Spleen (tissue), 11 donors: Measurements from ENCODE around the gene OLFM1. TPM values are rescaled to one million over a fixed set of nuclear protein-coding genes. Genes with fewer than 3 reads are reported as not detected.
A peak's percentile ranks its signal among the peaks of the same experiment; 100 is the strongest.

Source experiments
- DNase-seq: peaks from one replicate; pipeline ENCODE4 v3.0.0-alpha.2; 2020
- H3K27ac ChIP-seq, 8 donors: fragments of 200-600 bp; sonication (generic) in 7 of 8; 1 replicate in 4 of 8; 2 replicates in 4 of 8; pipeline versions ENCODE4 v1.5.0 to v1.8.0; 2016 to 2021; ENCODE audit warnings: inconsistent platforms in 4 of 8, mild to moderate bottlenecking in 4 of 8, moderate library complexity in 1 of 8
- H3K27me3 ChIP-seq, 7 donors: fragments of 200-600 bp; sonication (generic) in 6 of 7; replicated peaks in 1 of 7; 1 replicate in 4 of 7; 2 replicates in 3 of 7; pipeline versions ENCODE4 v1.5.0 to v1.8.0; 2016 to 2021; ENCODE audit warnings: inconsistent platforms in 3 of 7, mild to moderate bottlenecking in 1 of 7
- H3K36me3 ChIP-seq, 6 donors: fragments of 200-600 bp; sonication (generic) in 5 of 6; 1 replicate in 4 of 6; 2 replicates in 2 of 6; pipeline versions ENCODE4 v1.5.0 to v1.8.0; 2016 to 2021; ENCODE audit warnings: inconsistent platforms in 2 of 6
- H3K4me1 ChIP-seq, 6 donors: fragments of 200-600 bp; sonication (generic) in 5 of 6; 1 replicate in 3 of 6; 2 replicates in 3 of 6; pipeline versions ENCODE4 v1.5.0 to v1.8.0; 2016 to 2021; ENCODE audit warnings: inconsistent platforms in 3 of 6
- H3K4me3 ChIP-seq, 8 donors: fragments of 200-600 bp; sonication (generic) in 7 of 8; 1 replicate in 4 of 8; 2 replicates in 4 of 8; pipeline versions ENCODE4 v1.5.0 to v1.8.0; 2016 to 2021; ENCODE audit warnings: inconsistent platforms in 4 of 8, mild to moderate bottlenecking in 4 of 8, moderate library complexity in 2 of 8
- H3K9me3 ChIP-seq, 8 donors: fragments of 200-600 bp; sonication (generic) in 7 of 8; 1 replicate in 4 of 8; 2 replicates in 4 of 8; pipeline versions ENCODE4 v1.5.0 to v1.8.0; 2016 to 2021; ENCODE audit warnings: inconsistent platforms in 4 of 8
- CTCF ChIP-seq, 11 experiments: fragments of 200-600 bp in 7 of 11; fragments of 450-650 bp in 4 of 11; sonication (generic) in 4 of 11; IDR thresholded peaks in 8 of 11; conservative IDR thresholded peaks in 3 of 11; 1 replicate in 7 of 11; 2 replicates in 4 of 11; pipeline versions ENCODE4 v1.4.0 to v1.8.0; 2016 to 2021; ENCODE audit warnings: antibody characterized with exemption in 11 of 11, inconsistent platforms in 4 of 11, mild to moderate bottlenecking in 1 of 11
- POLR2A ChIP-seq, 3 donors: fragments of 450-650 bp; IDR thresholded peaks; one replicate each; pipeline ENCODE4 v1.5.1; 2017; ENCODE audit warnings: antibody characterized with exemption in 3 of 3, mild to moderate bottlenecking in 1 of 3
- POLR2AphosphoS5 ChIP-seq, 3 donors: sonication (generic); formaldehyde crosslinking; IDR thresholded peaks; one replicate each; pipeline ENCODE4 v1.5.1; 2017; ENCODE audit warnings: antibody characterized with exemption in 3 of 3
- WGBS, 5 donors: extraction: QIAGEN DNeasy Blood & Tissue Kit in 3 of 5; methylation state at CpG; one replicate each; pipeline versions ENCODE4 v1.1.5 to v1.1.7; 2013 to 2018; 5-methylcytosine and 5-hydroxymethylcytosine counted together
- intact Hi-C: fragments of 100-400 bp; cut with DNase I; formaldehyde crosslinking; loops from one replicate; pipeline ENCODE4 v1.15.0; 2023; ENCODE audit warnings: low total_unique reads
- polyA plus RNA-seq, 3 donors: library from polyadenylated mRNA; stranded (reverse); fragments of 200-250 nt; gene quantifications; one replicate each; pipeline ENCODE4 v1.2.1, GENCODE V29; 2013
- total RNA-seq, 7 donors: library from RNA; depleted of rRNA in 3 of 7; stranded (reverse); fragments of >200 nt in 3 of 7; fragmentation: NEBNext Ultra II Directional in 4 of 7; extraction: Animal tissue kit (Norgen Biotek cat#: 25700) in 4 of 7; gene quantifications; one replicate each; pipeline versions ENCODE4 v1.1.0 to v1.2.1, GENCODE V29; 2016 to 2021
- donor health status: healthy with polysubstance abuse.
- donor health status: DM: no; HTN: no; CAD: no; lungs with moderate emphysema.
- donor health status: DM: no; HTN: no; CAD: no.
- donor health status: Bipolar disorder and iron deficiency.
- donor health status: healthy.
- donor health status: DM: no; HTN: no; CAD: no.
- donor health status: DM: yes; HTN: yes; CAD: no.

OLFM1 gene
- total and polyA plus RNA-seq, 10 donors: 5.9 to 109 (median 44.7) TPM

- peak; percentile 35 for DNase-seq
- 26 to 39% (median 32%) methylated on average over 16 to 19 of the region's 19 CpGs for WGBS, 5 donors
- intact Hi-C loops: no loop called here
- H3K27me3 ChIP-seq: peaks cover 0 to 73% (median 20%) of the 10 kb centered on the region in 7 donors
- TF ChIP-seq POLR2A (IDR thresholded peaks at IDR 0.05) (no peak), POLR2AphosphoS5 (IDR thresholded peaks at IDR 0.05) (peak in 1 of 3 donors; percentile 52)
- H3K4me1 ChIP-seq: peaks cover 0 to 38% (median 5%) of the 10 kb centered on the region in 6 donors
- peak overlapping the region; percentile 35 to 69 (median 49) for H3K4me3 ChIP-seq
- H3K27ac ChIP-seq: peak overlapping the region in 4 of 8 donors; percentile 62 to 68 (median 63)
- no peaks in the 10 kb centered on the region for H3K36me3 ChIP-seq
- H3K9me3 ChIP-seq: no peaks in the 10 kb centered on the region
Measured at GRCh38 chr9:135076143-135076875, 11.2 kb upstream of the OLFM1 start.

DNA sequence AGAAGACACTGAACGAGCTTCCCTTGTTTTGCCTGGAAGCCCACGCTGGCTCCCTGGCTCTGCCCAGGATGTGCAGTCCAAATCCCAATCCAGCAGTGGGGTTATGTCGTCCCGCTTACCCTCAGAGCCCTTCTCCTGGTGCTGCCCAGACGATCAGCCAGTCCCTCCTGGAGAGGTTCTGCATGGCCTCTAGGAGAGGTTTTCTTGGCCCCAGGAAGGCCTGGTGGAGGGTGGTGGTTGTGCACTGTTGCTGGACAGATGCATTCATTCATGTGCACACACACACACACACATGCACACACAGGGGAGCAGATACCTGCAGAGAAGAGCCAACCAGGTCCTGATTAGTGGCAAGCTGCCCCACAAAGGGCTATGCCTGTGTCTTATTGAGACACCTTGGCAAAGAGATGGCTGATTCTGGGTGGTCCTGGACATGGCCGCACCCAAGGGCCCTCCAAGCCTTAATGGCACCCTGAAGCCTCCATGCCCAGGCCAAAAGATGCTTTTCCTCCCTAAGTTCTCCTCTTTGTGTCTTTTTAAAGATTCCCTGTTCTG is 10.5 kb upstream of the OLFM1 start:
- H3K4me3 ChIP-seq: peak overlapping the region in 7 of 8 donors; percentile 41 to 69 (median 51)
- H3K4me1 ChIP-seq: peaks cover 0 to 38% (median 5%) of the 10 kb centered on the region in 6 donors

DNA sequence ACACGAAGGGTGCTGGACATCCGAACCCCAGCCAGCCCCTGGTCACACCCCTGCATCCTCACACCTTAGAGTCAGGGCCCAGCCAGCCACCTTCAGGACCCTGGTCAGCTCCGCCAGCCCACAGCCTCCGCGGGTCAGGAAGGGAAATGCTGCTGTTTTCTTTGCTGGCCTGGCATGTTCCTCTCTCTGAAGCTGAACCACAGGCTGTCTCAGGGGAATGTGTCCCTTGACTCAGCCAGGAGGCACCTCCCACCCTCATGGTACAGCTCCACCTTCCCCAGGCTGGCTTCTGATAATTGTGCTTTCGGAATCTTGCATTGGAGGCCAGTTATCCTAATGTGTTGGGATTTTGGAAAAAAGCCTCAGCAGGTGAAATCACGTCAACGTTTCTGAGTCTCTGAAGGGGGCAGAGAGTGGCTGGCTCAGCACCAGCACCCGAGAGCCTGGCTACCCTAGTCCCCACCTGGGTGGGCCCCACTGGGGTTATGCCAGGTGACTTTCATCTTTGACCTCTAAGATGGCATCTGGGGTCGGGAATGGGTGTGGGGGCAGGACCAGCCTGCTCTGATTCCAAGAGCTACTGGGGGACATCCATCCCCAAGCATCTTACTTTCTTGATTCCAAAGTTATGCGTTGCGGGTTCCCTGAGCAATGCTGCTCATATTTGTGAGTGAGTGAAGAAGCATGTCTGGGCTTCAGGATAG is 9.8 kb upstream of the OLFM1 start:
- H3K27me3 ChIP-seq: peaks cover 0 to 70% (median 20%) of the 10 kb centered on the region in 7 donors
- H3K4me3 ChIP-seq: peak overlapping the region in 1 of 8 donors; percentile 69
- 49 to 60% (median 54%) methylated on average over 9 to 12 of the region's 12 CpGs for WGBS, 5 donors
- H3K36me3 ChIP-seq: no peaks in the 10 kb centered on the region
- H3K4me1 ChIP-seq: peaks cover 0 to 38% (median 5%) of the 10 kb centered on the region in 6 donors
- no peak overlapping the region for H3K27ac ChIP-seq
- H3K9me3 ChIP-seq: no peaks in the 10 kb centered on the region
- TF ChIP-seq POLR2A (IDR thresholded peaks at IDR 0.05): no peak
- no peak for TF ChIP-seq POLR2AphosphoS5 (IDR thresholded peaks at IDR 0.05)
- TF ChIP-seq CTCF (IDR thresholded peaks at IDR 0.05 in 8 of 11, conservative IDR thresholded peaks at IDR 0.05 in 3 of 11): no peak
- peak; percentile 52 for DNase-seq
- intact Hi-C loops: no loop called here

More for the DNA sequence above, 10.5 kb upstream of the OLFM1 start:
- peak; percentile 41 for DNase-seq
- no peaks in the 10 kb centered on the region for H3K36me3 ChIP-seq
- no peak for TF ChIP-seq POLR2A (IDR thresholded peaks at IDR 0.05)
- WGBS, 5 donors: 62 to 72% (median 70%) methylated on average over 6 of the region's 6 CpGs
- intact Hi-C loops: no loop called here
- no peaks in the 10 kb centered on the region for H3K9me3 ChIP-seq
- no peak overlapping the region for H3K27ac ChIP-seq
- peaks cover 0 to 70% (median 20%) of the 10 kb centered on the region in 7 donors for H3K27me3 ChIP-seq

GRCh38 chr9:135078361-135078821 is 9.1 kb upstream of the OLFM1 start:
- no peak overlapping the region for H3K4me3 ChIP-seq
- intact Hi-C loops: no loop called here
- peaks cover 0 to 38% (median 5%) of the 10 kb centered on the region in 6 donors for H3K4me1 ChIP-seq
- no peaks in the 10 kb centered on the region for H3K36me3 ChIP-seq
- WGBS, 5 donors: 81 to 88% (median 82%) methylated on average over 11 of the region's 11 CpGs
- DNase-seq: no peak
- H3K27me3 ChIP-seq: peaks cover 0 to 67% (median 16%) of the 10 kb centered on the region in 7 donors
- no peaks in the 10 kb centered on the region for H3K9me3 ChIP-seq
- no peak overlapping the region for H3K27ac ChIP-seq
- TF ChIP-seq POLR2AphosphoS5 (IDR thresholded peaks at IDR 0.05) (no peak), POLR2A (IDR thresholded peaks at IDR 0.05) (no peak), CTCF (IDR thresholded peaks at IDR 0.05 in 8 of 11, conservative IDR thresholded peaks at IDR 0.05 in 3 of 11) (no peak)
